GM04503 (cell line): Measurements from ENCODE around the gene TSPY9.
"Not testable (repeated sequence)": the region's sequence is repeated elsewhere in the genome, so short reads cannot be mapped to it uniquely, and the experiment has no call there.

Source experiments
- DNase-seq: peaks from one replicate; pipeline ENCODE4 v3.0.0-alpha.2; 2012; ENCODE audit warnings: low read depth

The TSPY9 gene, protein sequence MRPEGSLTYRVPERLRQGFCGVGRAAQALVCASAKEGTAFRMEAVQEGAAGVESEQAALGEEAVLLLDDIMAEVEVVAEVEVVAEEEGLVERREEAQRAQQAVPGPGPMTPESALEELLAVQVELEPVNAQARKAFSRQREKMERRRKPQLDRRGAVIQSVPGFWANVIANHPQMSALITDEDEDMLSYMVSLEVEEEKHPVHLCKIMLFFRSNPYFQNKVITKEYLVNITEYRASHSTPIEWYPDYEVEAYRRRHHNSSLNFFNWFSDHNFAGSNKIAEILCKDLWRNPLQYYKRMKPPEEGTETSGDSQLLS

DNA sequence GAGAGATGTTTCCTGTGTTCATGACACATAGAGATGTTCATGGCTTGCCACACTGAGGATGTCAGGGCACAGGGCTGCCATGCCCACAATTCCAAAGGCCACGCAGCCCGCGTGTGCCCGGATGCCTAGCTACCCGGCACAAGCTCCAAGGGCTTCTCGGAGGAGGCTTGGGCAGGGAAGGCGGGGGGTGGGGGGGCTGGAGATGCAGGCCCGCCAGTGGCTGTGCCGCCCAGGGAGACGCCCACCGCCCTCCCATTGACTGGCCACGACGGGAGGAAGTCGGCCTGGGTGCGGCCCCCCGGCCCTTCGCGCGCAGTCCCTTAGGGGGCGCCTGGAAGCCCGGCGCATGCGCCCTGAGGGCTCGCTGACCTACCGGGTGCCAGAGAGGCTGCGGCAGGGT, at the start of gene TSPY9:
Gene TSPY9 (plus strand): TSS at position 301 of the 400 bp plus-strand sequence. CDS start 46 bp downstream, at position 347.
- not testable (repeated sequence) for DNase-seq

- DNase-seq = not testable (repeated sequence)
Measured at GRCh38 chrY:9466655-9467054, 20.4 kb upstream of the TSPY9 start, which contains the start of gene TSPY1. TSS of gene TSPY1 (plus strand) at chrY:9466955. CDS start at chrY:9467001, 46 bp downstream.

- DNase-seq = not testable (repeated sequence)
Measured at GRCh38 chrY:9504396-9504795, 17.3 kb downstream of the TSPY9 start.

- DNase-seq = not testable (repeated sequence)
Measured at GRCh38 chrY:9516287-9516686, 29.2 kb downstream of the TSPY9 start.

GRCh38 chrY:9527580-9527979, 40.5 kb downstream of the TSPY9 start, which contains the start of gene TSPY10:
TSS of gene TSPY10 (plus strand) at chrY:9527880. CDS start at chrY:9527926, 46 bp downstream.
- DNase-seq = not testable (repeated sequence)
